Spleen (tissue), 7 donors: ENCODE data around the gene MYBPHL.

Experiments used
- POLR2A ChIP-seq, 3 donors: fragments of 450-650 bp; IDR thresholded peaks; one replicate each; pipeline ENCODE4 v1.5.1; 2017; ENCODE audit warnings: antibody characterized with exemption in 3 of 3, mild to moderate bottlenecking in 1 of 3
- POLR2AphosphoS5 ChIP-seq, 3 donors: sonication (generic); formaldehyde crosslinking; IDR thresholded peaks; one replicate each; pipeline ENCODE4 v1.5.1; 2017; ENCODE audit warnings: antibody characterized with exemption in 3 of 3
- TF ChIP-seq, protein P1 (sequence below), 11 experiments: fragments of 200-600 bp in 7 of 11; fragments of 450-650 bp in 4 of 11; sonication (generic) in 4 of 11; IDR thresholded peaks in 8 of 11; conservative IDR thresholded peaks in 3 of 11; 1 replicate in 7 of 11; 2 replicates in 4 of 11; pipeline versions ENCODE4 v1.4.0 to v1.8.0; 2016 to 2021; ENCODE audit warnings: antibody characterized with exemption in 11 of 11, inconsistent platforms in 4 of 11, mild to moderate bottlenecking in 1 of 11
- donor health status: DM: no; HTN: no; CAD: no; lungs with moderate emphysema.
- donor health status: DM: no; HTN: no; CAD: no.
- donor health status: DM: no; HTN: no; CAD: no.

DNA sequence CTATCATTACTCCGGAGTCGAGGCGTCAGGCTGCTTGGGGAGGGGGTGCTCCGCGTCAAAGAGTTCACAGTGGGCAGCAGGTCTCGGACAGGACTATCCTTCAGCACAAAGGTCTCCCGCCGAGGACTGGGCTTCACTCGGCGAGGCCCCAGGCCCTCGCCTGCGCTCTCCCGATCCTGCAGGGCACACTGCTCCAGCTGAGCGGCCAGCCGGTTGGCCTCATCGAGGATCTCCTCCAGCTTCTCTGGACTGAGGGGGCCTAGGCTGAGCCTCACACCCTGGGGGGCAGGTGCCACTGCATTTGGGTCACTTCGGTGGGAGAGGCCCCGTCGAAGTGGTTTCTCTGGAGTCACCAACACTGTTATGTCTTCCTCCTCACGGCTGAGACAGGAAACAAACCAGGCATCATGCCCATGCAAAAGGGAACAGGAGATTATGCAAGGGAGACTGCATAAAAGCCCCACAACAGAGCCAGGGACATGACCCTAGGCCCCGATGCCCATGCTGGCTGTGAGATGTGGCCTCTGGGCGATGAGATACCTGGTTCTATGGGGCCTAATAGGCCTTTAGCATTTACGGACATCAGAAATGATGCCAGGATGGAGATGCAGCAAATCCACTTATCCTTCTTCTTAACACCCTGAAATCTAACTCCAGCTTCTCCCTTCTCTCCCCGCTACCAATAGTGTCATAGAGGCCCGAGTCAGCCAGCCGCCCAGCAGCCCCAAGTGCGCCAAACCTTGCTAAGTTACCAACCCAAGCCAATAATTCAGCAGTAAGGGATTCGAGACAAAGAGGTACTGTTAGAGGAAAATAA, 24.9 kb downstream of the MYBPHL start:
- TF ChIP-seq, protein P1, sequence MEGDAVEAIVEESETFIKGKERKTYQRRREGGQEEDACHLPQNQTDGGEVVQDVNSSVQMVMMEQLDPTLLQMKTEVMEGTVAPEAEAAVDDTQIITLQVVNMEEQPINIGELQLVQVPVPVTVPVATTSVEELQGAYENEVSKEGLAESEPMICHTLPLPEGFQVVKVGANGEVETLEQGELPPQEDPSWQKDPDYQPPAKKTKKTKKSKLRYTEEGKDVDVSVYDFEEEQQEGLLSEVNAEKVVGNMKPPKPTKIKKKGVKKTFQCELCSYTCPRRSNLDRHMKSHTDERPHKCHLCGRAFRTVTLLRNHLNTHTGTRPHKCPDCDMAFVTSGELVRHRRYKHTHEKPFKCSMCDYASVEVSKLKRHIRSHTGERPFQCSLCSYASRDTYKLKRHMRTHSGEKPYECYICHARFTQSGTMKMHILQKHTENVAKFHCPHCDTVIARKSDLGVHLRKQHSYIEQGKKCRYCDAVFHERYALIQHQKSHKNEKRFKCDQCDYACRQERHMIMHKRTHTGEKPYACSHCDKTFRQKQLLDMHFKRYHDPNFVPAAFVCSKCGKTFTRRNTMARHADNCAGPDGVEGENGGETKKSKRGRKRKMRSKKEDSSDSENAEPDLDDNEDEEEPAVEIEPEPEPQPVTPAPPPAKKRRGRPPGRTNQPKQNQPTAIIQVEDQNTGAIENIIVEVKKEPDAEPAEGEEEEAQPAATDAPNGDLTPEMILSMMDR (IDR thresholded peaks at IDR 0.05 in 8 of 11, conservative IDR thresholded peaks at IDR 0.05 in 3 of 11), result no peak
- TF ChIP-seq POLR2A (IDR thresholded peaks at IDR 0.05), result no peak
- no peak for TF ChIP-seq POLR2AphosphoS5 (IDR thresholded peaks at IDR 0.05)
